Endothelial cell of umbilical vein (primary cell): ENCODE measurements around the gene DDRGK1. TPM values are rescaled to one million over a fixed set of nuclear protein-coding genes. Genes with fewer than 3 reads are reported as not detected.

Source experiments
- BruUV-seq: library from RNA; stranded (reverse); fragments of 400-500 nt; replicated peaks from 2 replicates; lab custom pipeline; 2021; lab: Mats Ljungman, UMichigan
- CTCF ChIA-PET: fragments of 300-600, 350-600 bp; sonication (Branson Sonifier 250); formaldehyde crosslinking; loops from one replicate; lab custom pipeline; 2021; ENCODE audit warnings: antibody characterized with exemption, inconsistent platforms; lab: Charles Lee
- POLR2A ChIA-PET: fragments of 300-600, 350-600 bp; sonication (Branson Sonifier 250); formaldehyde crosslinking; loops from one replicate; lab custom pipeline; 2021; ENCODE audit warnings: antibody characterized with exemption, inconsistent platforms; lab: Charles Lee
- DNase-seq: peaks from one replicate; pipeline ENCODE4 v3.0.0-alpha.2; 2011; ENCODE audit warnings: low read depth, low spot score
- FAIRE-seq: peaks from 2 replicates; lab custom pipeline; 2011; peaks lifted over from hg19 to GRCh38; lab: Jason Lieb, UNC
- H2AFZ ChIP-seq: 2 replicates; pipeline ENCODE4 v1.6.0; 2012; ENCODE audit warnings: low read depth, low read length, control low read depth, inconsistent platforms
- H3K27ac ChIP-seq: 2 replicates; pipeline ENCODE4 v1.5.1; 2011; ENCODE audit warnings: low read depth, mild to moderate bottlenecking, control low read depth, low read length, moderate library complexity; ENCODE audit not compliant: insufficient read depth
- H3K27me3 ChIP-seq, 2 experiments: 2 replicates each; pipeline versions ENCODE4 v1.6.0 to v1.6.1; 2011; ENCODE audit warnings: low read length in 2 of 2, mixed read lengths in 1 of 2; ENCODE audit not compliant: control insufficient read depth in 2 of 2, insufficient read depth in 2 of 2
- H3K36me3 ChIP-seq, 2 experiments: 2 replicates in 1 of 2; 3 replicates in 1 of 2; pipeline ENCODE4 v1.5.1; 2011; ENCODE audit warnings: low read length in 2 of 2, mild to moderate bottlenecking in 1 of 2, moderate library complexity in 1 of 2; ENCODE audit not compliant: control insufficient read depth in 2 of 2, insufficient read depth in 2 of 2; ENCODE audit errors: extremely low read depth in 1 of 2
- H3K4me1 ChIP-seq: 3 replicates; pipeline ENCODE4 v1.5.1; 2011; ENCODE audit warnings: mild to moderate bottlenecking, low read length; ENCODE audit not compliant: control insufficient read depth, insufficient read depth; ENCODE audit errors: extremely low read depth
- H3K4me2 ChIP-seq: 2 replicates; pipeline ENCODE4 v1.6.1; 2011; ENCODE audit warnings: low read length, control low read depth, mixed read lengths; ENCODE audit not compliant: insufficient read depth
- H3K4me3 ChIP-seq, 3 experiments: fragments of 200-600 bp in 1 of 3; sonication (generic), shearing (Covaris generic) in 1 of 3; replicated peaks in 1 of 3; 2 replicates each; pipeline ENCODE4 v1.5.1; 2011 to 2016; ENCODE audit warnings: control low read depth in 3 of 3, low read length in 3 of 3, mild to moderate bottlenecking in 2 of 3, inconsistent platforms in 1 of 3, low read depth in 1 of 3, moderate library complexity in 1 of 3; ENCODE audit not compliant: insufficient read depth in 1 of 3
- H3K79me2 ChIP-seq: 2 replicates; pipeline ENCODE4 v1.6.0; 2012; ENCODE audit warnings: low read length, inconsistent platforms; ENCODE audit not compliant: control insufficient read depth, insufficient read depth
- H3K9ac ChIP-seq: replicated peaks from 2 replicates; pipeline ENCODE3; 2011; ENCODE audit warnings: low read length, control low read depth; ENCODE audit not compliant: insufficient read depth; ENCODE audit errors: extremely low read depth
- H3K9me1 ChIP-seq: replicated peaks from 3 replicates; pipeline ENCODE4 v1.6.0; 2011; ENCODE audit warnings: mild to moderate bottlenecking, low read length; ENCODE audit not compliant: control insufficient read depth, insufficient read depth; ENCODE audit errors: extremely low read depth
- H3K9me3 ChIP-seq: replicated peaks from 2 replicates; pipeline ENCODE4 v1.5.1; 2012; ENCODE audit warnings: low read length, inconsistent platforms; ENCODE audit not compliant: control insufficient read depth, insufficient read depth
- H4K20me1 ChIP-seq: replicated peaks from 2 replicates; pipeline ENCODE3; 2011; ENCODE audit warnings: mild to moderate bottlenecking, low read length; ENCODE audit not compliant: control insufficient read depth, insufficient read depth; ENCODE audit errors: extremely low read depth
- EZH2 ChIP-seq: IDR thresholded peaks from 2 replicates; pipeline ENCODE4 v1.6.1; 2012; ENCODE audit warnings: borderline replicate concordance, low read depth, mild to moderate bottlenecking, moderate library complexity, low read length, inconsistent platforms; ENCODE audit not compliant: severe bottlenecking
- FOS ChIP-seq: IDR thresholded peaks from 2 replicates; pipeline ENCODE4 v1.6.1; 2011; ENCODE audit warnings: mild to moderate bottlenecking, low read length, moderate library complexity, borderline replicate concordance; ENCODE audit not compliant: insufficient read depth
- GATA2 ChIP-seq: IDR thresholded peaks from 2 replicates; pipeline ENCODE4 v1.7.0; 2011; ENCODE audit warnings: low read depth, mild to moderate bottlenecking, moderate library complexity, mixed read lengths, low read length; ENCODE audit not compliant: insufficient read length, insufficient read depth
- JUN ChIP-seq: IDR thresholded peaks from 2 replicates; pipeline ENCODE4 v1.6.1; 2011; ENCODE audit warnings: borderline replicate concordance, low read depth; ENCODE audit not compliant: insufficient read length, insufficient read depth
- MYC ChIP-seq: IDR thresholded peaks from one replicate; pipeline ENCODE4 v1.6.1; 2011; ENCODE audit warnings: mild to moderate bottlenecking, low read depth, low read length
- POLR2A ChIP-seq: IDR thresholded peaks from 2 replicates; pipeline ENCODE4 v1.6.1; 2012; ENCODE audit warnings: low read depth, mild to moderate bottlenecking, control low read depth, low read length
- POLR2AphosphoS5 ChIP-seq: IDR thresholded peaks from 2 replicates; pipeline ENCODE4 v1.6.1; 2012; ENCODE audit warnings: low read depth, mild to moderate bottlenecking, control low read depth, low read length, moderate library complexity; ENCODE audit not compliant: insufficient read depth
- dilution Hi-C: fragments of 300-500 bp; cut with MboI; formaldehyde crosslinking; loops from one replicate; pipeline ENCODE4 v1.15.0; 2019; ENCODE audit warnings: low sequenced_read_pairs; ENCODE audit not compliant: extremely low pct_ligation_motif_present
- intact Hi-C: fragments of 100-400 bp; cut with micrococcal nuclease; formaldehyde crosslinking; loops from one replicate; pipeline ENCODE4 v1.10.0; 2022
- polyA plus RNA-seq, 4 experiments: library from polyadenylated mRNA; depleted of rRNA in 3 of 4; stranded (reverse) in 3 of 4; unstranded in 1 of 4; fragments of >200 nt; gene quantifications; 2 replicates each; pipeline versions ENCODE4 v1.2.1 to v1.2.3, GENCODE V29; 2011 to 2012; ENCODE audit warnings: missing spikeins in 1 of 4
- total RNA-seq: library from RNA; stranded (reverse); gene quantifications from 2 replicates; pipeline ENCODE4 v1.2.3, GENCODE V29; 2021
- TF ChIP-seq, protein P1 (sequence below): IDR thresholded peaks from 2 replicates; pipeline ENCODE4 v1.6.1; 2011; ENCODE audit not compliant: insufficient read depth, insufficient read length
- TF ChIP-seq, protein P2 (sequence below), 2 donors: IDR thresholded peaks; 1 replicate in 1 of 2; 2 replicates in 1 of 2; pipeline ENCODE4 v1.5.1; 2011; ENCODE audit warnings: low read length in 2 of 2, mild to moderate bottlenecking in 2 of 2, moderate library complexity in 2 of 2, control low read depth in 1 of 2, inconsistent platforms in 1 of 2, low read depth in 1 of 2; ENCODE audit not compliant: insufficient read depth in 1 of 2; ENCODE audit errors: extremely low read depth in 1 of 2

Gene DDRGK1
- total and polyA plus RNA-seq, 2 donors (not counting 3 experiments of a cell fraction or from before 2014, with no cell fraction given) = 48.5 to 54.0 TPM

DNA sequence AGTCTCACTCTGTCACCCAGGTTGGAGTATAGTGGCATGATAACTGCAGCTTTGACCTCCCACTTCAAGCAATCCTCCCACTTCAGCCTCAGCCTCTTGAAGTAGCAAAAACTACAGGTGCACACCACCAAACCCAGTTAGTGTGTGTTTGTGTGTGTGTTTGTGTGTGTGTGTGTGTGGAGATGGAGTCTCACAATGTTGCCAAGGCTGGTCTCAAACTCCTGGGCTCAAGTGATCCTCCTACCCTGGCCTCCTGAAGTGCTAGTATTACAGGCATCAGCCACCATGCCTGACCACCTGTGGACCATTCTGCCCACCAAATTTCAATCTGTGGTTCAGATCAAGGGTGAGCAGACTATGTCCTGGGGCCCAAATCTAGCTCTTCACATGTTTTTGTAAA is 53.6 kb downstream of the DDRGK1 start:
- H3K9me3 ChIP-seq = no peaks in the 10 kb centered on the region
- DNase-seq (no peak), FAIRE-seq (no peak)
- dilution Hi-C loops = no loop called here
- no TSS peak for BruUV-seq
- no peaks in the 10 kb centered on the region for H3K9me1 ChIP-seq
- H3K27ac ChIP-seq = no peak overlapping the region
- H3K4me2 ChIP-seq = no peak overlapping the region
- H3K9ac ChIP-seq = no peak overlapping the region
- H3K4me1 ChIP-seq = no peaks in the 10 kb centered on the region
- TF ChIP-seq JUN (no peak), EZH2 (no peak), FOS (no peak), MYC (no peak), POLR2A (no peak), POLR2AphosphoS5 (no peak)
- TF ChIP-seq, protein P1, sequence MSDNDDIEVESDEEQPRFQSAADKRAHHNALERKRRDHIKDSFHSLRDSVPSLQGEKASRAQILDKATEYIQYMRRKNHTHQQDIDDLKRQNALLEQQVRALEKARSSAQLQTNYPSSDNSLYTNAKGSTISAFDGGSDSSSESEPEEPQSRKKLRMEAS = no peak
- H3K79me2 ChIP-seq = peaks cover 68% of the 10 kb centered on the region
- H3K4me3 ChIP-seq = no peak overlapping the region
- ChIA-PET CTCF (no interaction called here), POLR2A (no interaction called here)
- no peak overlapping the region for H2AFZ ChIP-seq
- intact Hi-C loops = no loop called here
- H3K27me3 ChIP-seq = no peaks in the 10 kb centered on the region
- no peaks in the 10 kb centered on the region for H4K20me1 ChIP-seq
- H3K36me3 ChIP-seq = peaks cover 8 to 15% of the 10 kb centered on the region in 2 experiments

DNA sequence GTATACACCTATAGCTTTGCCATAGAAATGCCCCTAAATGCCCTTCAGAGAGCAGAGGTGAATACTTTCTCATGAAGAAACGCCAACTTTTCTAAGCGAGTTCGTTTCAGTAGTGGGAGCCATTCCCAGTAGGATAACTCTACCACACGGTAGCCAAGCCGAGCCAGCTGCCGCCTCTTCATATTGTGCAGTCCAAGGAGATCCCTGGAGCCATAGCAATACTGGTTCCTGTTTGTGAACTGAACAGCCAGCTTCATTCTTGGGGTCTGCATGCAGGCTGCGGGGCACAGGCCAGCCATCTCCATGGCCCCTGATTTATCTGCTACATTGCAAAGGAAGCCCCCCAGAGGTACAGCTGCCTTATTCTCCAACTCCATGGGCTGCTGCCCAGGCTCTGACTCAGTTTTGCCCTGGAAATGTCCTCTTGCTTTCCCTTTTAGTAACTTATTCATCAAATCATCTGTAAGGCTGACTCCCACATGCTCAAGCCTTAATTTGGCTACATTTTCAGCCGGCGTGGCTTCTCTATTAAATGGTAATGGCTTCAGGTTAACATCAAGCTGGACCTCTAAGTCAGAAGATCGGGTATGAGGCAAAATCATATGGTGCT is 57.6 kb downstream of the DDRGK1 start:
- H3K9me1 ChIP-seq = no peaks in the 10 kb centered on the region
- TF ChIP-seq EZH2 = no peak
- no peak for TF ChIP-seq MYC
- no peak for TF ChIP-seq FOS
- TF ChIP-seq POLR2AphosphoS5 = no peak
- TF ChIP-seq, protein P2, sequence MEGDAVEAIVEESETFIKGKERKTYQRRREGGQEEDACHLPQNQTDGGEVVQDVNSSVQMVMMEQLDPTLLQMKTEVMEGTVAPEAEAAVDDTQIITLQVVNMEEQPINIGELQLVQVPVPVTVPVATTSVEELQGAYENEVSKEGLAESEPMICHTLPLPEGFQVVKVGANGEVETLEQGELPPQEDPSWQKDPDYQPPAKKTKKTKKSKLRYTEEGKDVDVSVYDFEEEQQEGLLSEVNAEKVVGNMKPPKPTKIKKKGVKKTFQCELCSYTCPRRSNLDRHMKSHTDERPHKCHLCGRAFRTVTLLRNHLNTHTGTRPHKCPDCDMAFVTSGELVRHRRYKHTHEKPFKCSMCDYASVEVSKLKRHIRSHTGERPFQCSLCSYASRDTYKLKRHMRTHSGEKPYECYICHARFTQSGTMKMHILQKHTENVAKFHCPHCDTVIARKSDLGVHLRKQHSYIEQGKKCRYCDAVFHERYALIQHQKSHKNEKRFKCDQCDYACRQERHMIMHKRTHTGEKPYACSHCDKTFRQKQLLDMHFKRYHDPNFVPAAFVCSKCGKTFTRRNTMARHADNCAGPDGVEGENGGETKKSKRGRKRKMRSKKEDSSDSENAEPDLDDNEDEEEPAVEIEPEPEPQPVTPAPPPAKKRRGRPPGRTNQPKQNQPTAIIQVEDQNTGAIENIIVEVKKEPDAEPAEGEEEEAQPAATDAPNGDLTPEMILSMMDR (IDR thresholded peaks at IDR 0.05; ENCODE audit: extremely low read depth in 1 of 2, insufficient read depth in 1 of 2, low read depth in 1 of 2, low read length in 2 of 2) = no peak
- TF ChIP-seq JUN = no peak
- TF ChIP-seq, protein P1 = no peak
- TF ChIP-seq POLR2A = no peak
- no peak for TF ChIP-seq GATA2
- dilution Hi-C loops = no loop called here
- no peak overlapping the region for H3K27ac ChIP-seq
- H3K4me3 ChIP-seq = no peak overlapping the region
- H2AFZ ChIP-seq = no peak overlapping the region
- BruUV-seq = no TSS peak
- no peak overlapping the region for H3K9ac ChIP-seq
- H3K4me2 ChIP-seq = no peak overlapping the region
- ChIA-PET POLR2A (no interaction called here), CTCF (no interaction called here)
- intact Hi-C loops = no loop called here
- no peak for FAIRE-seq
- peaks cover 42% of the 10 kb centered on the region for H3K79me2 ChIP-seq
- H4K20me1 ChIP-seq = no peaks in the 10 kb centered on the region
- H3K36me3 ChIP-seq = peaks cover 4 to 17% of the 10 kb centered on the region in 2 experiments
- no peaks in the 10 kb centered on the region for H3K9me3 ChIP-seq
- H3K27me3 ChIP-seq = no peaks in the 10 kb centered on the region
- H3K4me1 ChIP-seq = no peaks in the 10 kb centered on the region
- no peak for DNase-seq
